Parathyroid adenoma (tissue), 2 donors: ENCODE results near the gene SASH1.

Source experiments
- H2AFZ ChIP-seq: fragments of 300-600 bp; sonication (generic); one replicate; pipeline ENCODE4 v1.7.0; 2017; ENCODE audit warnings: antibody characterized with exemption, mild to moderate bottlenecking
- H3K27ac ChIP-seq: fragments of 300-600 bp; sonication (generic); one replicate; pipeline ENCODE4 v1.7.0; 2017
- H3K27me3 ChIP-seq: fragments of 300-600 bp; sonication (generic); one replicate; pipeline ENCODE4 v1.7.0; 2017; ENCODE audit warnings: low read length; ENCODE audit not compliant: control insufficient read depth, insufficient read depth
- H3K36me3 ChIP-seq: fragments of 300-600 bp; sonication (generic); one replicate; pipeline ENCODE4 v1.7.0; 2017; ENCODE audit warnings: low read length; ENCODE audit not compliant: control insufficient read depth, insufficient read depth
- H3K4me1 ChIP-seq: fragments of 300-600 bp; sonication (generic); one replicate; pipeline ENCODE4 v1.7.0; 2017; ENCODE audit warnings: control low read depth
- H3K4me2 ChIP-seq: fragments of 300-600 bp; sonication (generic); one replicate; pipeline ENCODE4 v1.7.0; 2017; ENCODE audit warnings: low read length
- H3K4me3 ChIP-seq: fragments of 300-600 bp; sonication (generic); one replicate; pipeline ENCODE4 v1.7.0; 2017; ENCODE audit warnings: low read depth, low read length
- H3K79me2 ChIP-seq: fragments of 300-600 bp; sonication (generic); one replicate; pipeline ENCODE4 v1.7.0; 2017; ENCODE audit warnings: control low read depth
- H3K9ac ChIP-seq: fragments of 300-600 bp; sonication (generic); one replicate; pipeline ENCODE4 v1.7.0; 2017; ENCODE audit warnings: mild to moderate bottlenecking
- H3K9me3 ChIP-seq: fragments of 300-600 bp; sonication (generic); one replicate; pipeline ENCODE4 v1.7.0; 2017; ENCODE audit warnings: low read length; ENCODE audit not compliant: control insufficient read depth
- CTCF ChIP-seq: fragments of 300-600 bp; sonication (generic); IDR thresholded peaks from one replicate; pipeline ENCODE4 v1.7.0; 2017; ENCODE audit warnings: antibody characterized with exemption, mild to moderate bottlenecking
- donor health status: primary hyperparathyroidism.

Gene SASH1

DNA sequence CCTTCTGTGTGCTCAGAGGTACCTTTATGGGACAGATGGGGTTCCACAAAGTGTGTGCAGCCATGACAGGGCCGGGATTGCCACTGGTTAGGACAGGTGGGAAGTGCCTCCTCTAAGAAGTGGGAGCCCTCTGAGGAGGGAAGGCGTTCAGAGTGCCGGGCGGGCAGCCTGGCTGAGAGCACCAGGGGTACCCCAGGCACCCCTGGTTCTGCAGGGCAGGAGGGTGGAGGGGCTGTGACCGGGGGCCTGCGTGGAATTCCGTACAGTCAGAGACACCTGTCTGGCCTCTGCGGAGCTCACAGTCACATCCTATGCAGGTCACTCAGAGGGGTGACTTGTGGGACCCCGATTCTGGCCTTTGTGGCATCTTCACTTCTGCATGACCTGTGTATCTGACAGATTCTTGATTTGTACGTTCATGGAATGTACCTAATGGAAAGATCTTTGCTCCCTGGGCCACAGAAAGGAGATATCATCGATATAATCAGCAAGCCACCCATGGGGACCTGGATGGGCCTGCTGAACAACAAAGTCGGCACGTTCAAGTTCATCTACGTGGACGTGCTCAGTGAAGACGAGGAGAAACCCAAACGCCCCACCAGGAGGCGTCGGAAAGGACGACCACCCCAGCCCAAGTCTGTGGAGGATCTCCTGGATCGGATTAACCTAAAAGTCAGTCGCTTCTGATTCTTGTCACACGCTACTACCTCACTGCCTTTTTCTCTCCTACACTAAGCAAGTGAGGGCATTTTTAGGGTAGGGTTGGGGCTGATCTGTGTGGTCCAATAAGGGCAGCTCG lies 190.9 kb downstream of the SASH1 start:
- no peak overlapping the region for H3K27ac ChIP-seq
- TF ChIP-seq CTCF: no peak
- no peaks in the 10 kb centered on the region for H3K27me3 ChIP-seq
- peaks cover 5% of the 10 kb centered on the region for H3K4me1 ChIP-seq
- no peak overlapping the region for H3K4me3 ChIP-seq
- no peak overlapping the region for H3K9ac ChIP-seq
- H3K9me3 ChIP-seq: no peaks in the 10 kb centered on the region
- no peak overlapping the region for H2AFZ ChIP-seq
- H3K36me3 ChIP-seq: no peaks in the 10 kb centered on the region
- H3K79me2 ChIP-seq: no peaks in the 10 kb centered on the region
- no peak overlapping the region for H3K4me2 ChIP-seq

GRCh38 chr6:148534871-148535270 lies 192.2 kb downstream of the SASH1 start:
- Histone ChIP-seq H3K27ac (no peak overlapping the region), H3K4me1 (peaks cover 5% of the 10 kb centered on the region), H3K4me2 (no peak overlapping the region), H3K27me3 (no peaks in the 10 kb centered on the region), H3K79me2 (no peaks in the 10 kb centered on the region), H3K36me3 (no peaks in the 10 kb centered on the region), H2AFZ (no peak overlapping the region), H3K9me3 (no peaks in the 10 kb centered on the region), H3K9ac (no peak overlapping the region), H3K4me3 (no peak overlapping the region)
- TF ChIP-seq CTCF: no peak

- Histone ChIP-seq H3K9me3 (no peaks in the 10 kb centered on the region), H3K36me3 (no peaks in the 10 kb centered on the region), H3K27ac (no peak overlapping the region), H3K27me3 (no peaks in the 10 kb centered on the region), H3K79me2 (no peaks in the 10 kb centered on the region), H3K4me2 (no peak overlapping the region), H2AFZ (no peak overlapping the region), H3K9ac (no peak overlapping the region), H3K4me3 (no peak overlapping the region), H3K4me1 (peaks cover 5% of the 10 kb centered on the region)
- no peak for TF ChIP-seq CTCF
Observed at GRCh38 chr6:148535381-148535780, 192.7 kb downstream of the SASH1 start.

- Histone ChIP-seq H3K4me1 (peaks cover 5% of the 10 kb centered on the region), H3K9me3 (no peaks in the 10 kb centered on the region), H3K36me3 (no peaks in the 10 kb centered on the region), H3K27me3 (no peaks in the 10 kb centered on the region), H2AFZ (no peak overlapping the region), H3K4me2 (no peak overlapping the region), H3K27ac (no peak overlapping the region), H3K9ac (no peak overlapping the region), H3K4me3 (no peak overlapping the region), H3K79me2 (no peaks in the 10 kb centered on the region)
- TF ChIP-seq CTCF: no peak
Observed at GRCh38 chr6:148535976-148536375, 193.3 kb downstream of the SASH1 start.
